ENCODE measurements around the gene FKBP2.

Gene FKBP2

GRCh38 chr11:64216879-64217278, 24.0 kb upstream of the FKBP2 start:
- Mint-ChIP-seq H3K27me3 (ENCODE audit: low read depth, poor library complexity) (peaks cover 4% of the 10 kb centered on the region), H3K4me1 (peaks cover 6% of the 10 kb centered on the region), H3K27ac (no peak overlapping the region), H3K36me3 (ENCODE audit: low read depth) (peaks cover 29% of the 10 kb centered on the region), H3K9me3 (no peaks in the 10 kb centered on the region), H3K4me3 (no peak overlapping the region)
- TF ChIP-seq CTCF (IDR thresholded peaks at IDR 0.05): no peak
- DNase-seq: no peak

- Mint-ChIP-seq H3K36me3 (ENCODE audit: low read depth) (peaks cover 18% of the 10 kb centered on the region), H3K4me1 (peaks cover 6% of the 10 kb centered on the region), H3K27me3 (ENCODE audit: low read depth, poor library complexity) (peaks cover 4% of the 10 kb centered on the region), H3K27ac (no peak overlapping the region), H3K9me3 (no peaks in the 10 kb centered on the region), H3K4me3 (no peak overlapping the region)
- no peak for DNase-seq
- no peak for TF ChIP-seq CTCF (IDR thresholded peaks at IDR 0.05)
Observed at GRCh38 chr11:64218628-64219353, 22.1 kb upstream of the FKBP2 start.

GRCh38 chr11:64219354-64219684, 21.6 kb upstream of the FKBP2 start:
- H3K9me3 Mint-ChIP-seq: no peaks in the 10 kb centered on the region
- peaks cover 13% of the 10 kb centered on the region for H3K36me3 Mint-ChIP-seq (ENCODE audit: low read depth)
- H3K4me1 Mint-ChIP-seq: peaks cover 11% of the 10 kb centered on the region
- H3K27ac Mint-ChIP-seq: no peak overlapping the region
- no peak for DNase-seq
- H3K27me3 Mint-ChIP-seq (ENCODE audit: low read depth, poor library complexity): peaks cover 4% of the 10 kb centered on the region
- no peak overlapping the region for H3K4me3 Mint-ChIP-seq
- TF ChIP-seq CTCF (IDR thresholded peaks at IDR 0.05): no peak

GRCh38 chr11:64219755-64220154, 21.1 kb upstream of the FKBP2 start:
- Mint-ChIP-seq H3K9me3 (no peaks in the 10 kb centered on the region), H3K4me1 (peaks cover 12% of the 10 kb centered on the region), H3K4me3 (no peak overlapping the region), H3K27ac (no peak overlapping the region), H3K36me3 (ENCODE audit: low read depth) (peaks cover 9% of the 10 kb centered on the region), H3K27me3 (ENCODE audit: low read depth, poor library complexity) (peaks cover 4% of the 10 kb centered on the region)
- no peak for TF ChIP-seq CTCF (IDR thresholded peaks at IDR 0.05)
- DNase-seq: no peak

GRCh38 chr11:64220271-64220670, 20.6 kb upstream of the FKBP2 start:
- Mint-ChIP-seq H3K36me3 (ENCODE audit: low read depth) (peaks cover 4% of the 10 kb centered on the region), H3K4me1 (peaks cover 17% of the 10 kb centered on the region), H3K27ac (no peak overlapping the region), H3K27me3 (ENCODE audit: low read depth, poor library complexity) (peaks cover under 1% of the 10 kb centered on the region), H3K4me3 (no peak overlapping the region), H3K9me3 (no peaks in the 10 kb centered on the region)
- no peak for TF ChIP-seq CTCF (IDR thresholded peaks at IDR 0.05)
- DNase-seq: no peak

GRCh38 chr11:64220798-64221197, 20.1 kb upstream of the FKBP2 start:
- Mint-ChIP-seq H3K36me3 (ENCODE audit: low read depth) (no peaks in the 10 kb centered on the region), H3K27me3 (ENCODE audit: low read depth, poor library complexity) (no peaks in the 10 kb centered on the region), H3K27ac (no peak overlapping the region), H3K4me1 (peaks cover 22% of the 10 kb centered on the region), H3K4me3 (no peak overlapping the region), H3K9me3 (no peaks in the 10 kb centered on the region)
- no peak for TF ChIP-seq CTCF (IDR thresholded peaks at IDR 0.05)
- no peak for DNase-seq

Data from nephron progenitor cell (in vitro differentiated cells).